HG02885 (cell line): Measurements from ENCODE around the gene OR4M1.
"Not testable (repeated sequence)": the region's sequence is repeated elsewhere in the genome, so short reads cannot be mapped to it uniquely, and the experiment has no call there.

Experiments
- ATAC-seq: cut with Tn5 transposase; IDR thresholded peaks from one replicate; pipeline ENCODE4 v1.9.1; 2021; ENCODE audit warnings: mild to moderate bottlenecking; ENCODE audit not compliant: unreplicated experiment, poor library complexity

Gene OR4M1

GRCh38 chr14:19819879-19820278 is 46.6 kb downstream of the OR4M1 start:
- ATAC-seq = not testable (repeated sequence)

- ATAC-seq = not testable (repeated sequence)
Measured at GRCh38 chr14:19821016-19821415, 47.7 kb downstream of the OR4M1 start.

- ATAC-seq = no peak
Measured at GRCh38 chr14:19823178-19823577, 49.9 kb downstream of the OR4M1 start.

GRCh38 chr14:19823765-19824164 is 50.5 kb downstream of the OR4M1 start:
- no peak for ATAC-seq

- not testable (repeated sequence) for ATAC-seq
Measured at GRCh38 chr14:19827626-19828244, 54.4 kb downstream of the OR4M1 start.

GRCh38 chr14:19828314-19828713 is 55.0 kb downstream of the OR4M1 start:
- ATAC-seq = no peak
